NCI-H146 treated with DMSO at 0.1 percent for 48 hours (cell line): Measurements from ENCODE around the gene THOC1.

Experiments
- DNase-seq: peaks from one replicate; lab custom pipeline; 2025; ENCODE audit not compliant: unreplicated experiment; lab: John Stamatoyannopoulos, UW

Gene THOC1

DNA sequence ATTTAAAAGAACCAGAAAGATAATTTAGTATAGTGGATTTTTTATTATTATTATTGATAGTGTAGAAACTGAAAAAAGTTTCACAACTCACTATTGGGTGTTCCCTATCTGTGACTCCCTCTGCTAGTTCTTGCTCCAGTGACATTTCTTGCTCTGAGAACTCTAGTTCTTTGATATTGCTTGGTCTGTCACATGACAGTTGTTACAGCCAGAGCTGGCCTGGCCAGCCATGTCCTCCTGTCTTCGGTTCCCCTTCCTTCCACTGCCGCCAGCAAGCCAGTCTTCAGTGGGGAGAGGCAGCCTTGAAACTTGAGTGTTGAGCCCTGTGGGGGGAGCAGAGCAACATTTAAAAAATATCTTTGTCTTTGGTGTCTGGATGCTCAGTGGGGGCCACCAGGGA is 7.6 kb upstream of the THOC1 start:
- DNase-seq = no peak

DNA sequence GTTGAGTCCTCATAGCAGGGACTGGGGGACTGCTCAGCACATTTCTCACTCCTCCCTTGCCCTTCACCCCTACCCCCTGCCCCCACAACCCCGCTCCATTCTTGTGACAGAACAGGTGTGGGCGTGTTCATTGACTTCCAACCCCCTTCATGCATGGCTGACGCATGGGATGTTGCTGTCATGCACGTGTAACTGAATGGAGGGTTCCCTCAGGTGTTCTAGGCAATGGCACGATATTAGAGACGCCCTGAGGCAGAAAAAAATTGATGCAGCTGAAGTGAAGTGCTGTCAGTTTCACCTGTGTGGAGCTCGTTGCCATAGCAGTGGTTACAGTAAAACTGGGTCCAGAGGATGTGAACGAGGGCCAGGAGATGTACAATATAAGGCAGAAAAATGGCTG is 6.5 kb upstream of the THOC1 start:
- DNase-seq = peak; percentile 22

DNA sequence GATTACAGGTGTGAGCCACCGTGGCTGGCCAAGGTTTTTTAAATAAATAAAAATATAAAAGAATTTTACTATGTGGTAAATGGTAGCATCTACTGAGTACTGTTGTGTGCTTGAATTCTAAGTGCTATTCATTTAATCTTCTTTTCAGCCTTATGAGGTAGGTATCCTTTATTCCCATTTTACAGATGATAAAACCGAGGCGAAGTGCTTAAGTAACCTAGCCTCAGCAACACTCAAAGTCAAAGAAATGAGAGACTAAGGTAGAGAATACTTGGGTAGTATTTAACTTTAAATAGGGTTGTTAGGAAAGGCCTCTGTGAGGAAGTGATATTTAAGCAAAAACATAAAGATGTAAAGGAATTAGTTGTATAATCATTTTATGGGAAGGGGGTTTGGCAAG is 5.7 kb upstream of the THOC1 start:
- no peak for DNase-seq

DNA sequence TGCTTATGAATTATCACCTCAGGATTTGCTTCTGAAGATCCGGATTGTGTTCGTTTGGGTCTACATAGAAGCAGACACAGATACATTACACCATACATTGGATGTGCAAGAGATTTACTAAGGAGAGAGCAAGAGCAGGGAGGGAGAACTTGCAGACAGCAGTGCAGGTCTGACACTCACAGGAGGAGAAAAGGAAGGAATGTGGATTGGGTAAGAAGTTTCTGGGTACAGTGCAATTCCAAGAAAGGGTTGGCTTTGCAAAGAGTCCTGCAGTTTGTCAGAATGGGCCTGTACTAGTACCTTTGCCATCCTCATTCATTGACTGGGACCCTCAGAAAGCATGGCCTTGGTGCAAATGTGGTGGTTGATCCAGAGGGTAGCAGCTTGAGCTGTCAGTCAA is 4.8 kb upstream of the THOC1 start:
- no peak for DNase-seq

DNA sequence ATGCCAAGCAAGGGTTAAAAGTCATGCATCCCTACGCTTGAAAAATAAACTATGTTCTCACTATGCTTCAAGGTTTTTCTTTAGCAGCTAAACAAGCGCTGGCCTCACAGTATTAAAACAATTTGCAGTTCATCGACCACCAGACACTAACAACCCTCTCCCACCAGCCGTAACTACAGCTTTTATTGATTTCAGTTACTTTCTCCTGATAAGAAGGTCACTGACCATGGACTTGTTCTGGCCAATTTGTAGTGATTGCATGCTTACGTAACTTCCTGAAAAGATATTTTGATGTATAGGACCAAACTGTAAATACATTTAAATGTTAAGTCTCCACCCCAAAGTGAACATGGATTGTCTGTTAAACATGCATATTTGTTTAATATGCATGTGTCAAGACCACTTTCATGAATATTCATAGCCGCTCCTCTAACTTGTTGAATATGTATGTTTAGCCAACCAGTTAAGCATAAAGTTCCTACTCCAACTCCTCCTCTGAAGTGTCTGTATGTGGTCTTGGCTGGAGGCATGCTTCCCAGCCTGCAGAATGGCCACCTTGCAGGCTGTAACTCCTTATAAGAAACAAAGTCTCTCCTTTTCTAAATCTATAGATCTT is 1.7 kb upstream of the THOC1 start:
- no peak for DNase-seq

DNA sequence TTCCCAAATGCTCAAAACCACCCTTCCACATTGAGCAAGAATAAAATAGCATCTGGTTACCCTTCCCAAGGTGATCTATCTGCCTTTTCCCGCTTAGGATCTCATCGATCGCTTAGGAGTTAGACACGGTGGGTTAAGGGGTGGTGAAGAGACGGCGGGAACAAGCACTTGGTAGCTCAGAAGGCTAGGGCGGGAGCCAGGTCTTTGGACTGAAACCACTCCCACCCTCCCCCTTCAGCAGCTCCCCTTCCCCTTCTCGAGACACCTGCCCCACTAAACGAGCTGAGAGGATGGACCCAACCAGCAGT is 513 bp downstream of the THOC1 start:
- peak; percentile 82 for DNase-seq

DNA sequence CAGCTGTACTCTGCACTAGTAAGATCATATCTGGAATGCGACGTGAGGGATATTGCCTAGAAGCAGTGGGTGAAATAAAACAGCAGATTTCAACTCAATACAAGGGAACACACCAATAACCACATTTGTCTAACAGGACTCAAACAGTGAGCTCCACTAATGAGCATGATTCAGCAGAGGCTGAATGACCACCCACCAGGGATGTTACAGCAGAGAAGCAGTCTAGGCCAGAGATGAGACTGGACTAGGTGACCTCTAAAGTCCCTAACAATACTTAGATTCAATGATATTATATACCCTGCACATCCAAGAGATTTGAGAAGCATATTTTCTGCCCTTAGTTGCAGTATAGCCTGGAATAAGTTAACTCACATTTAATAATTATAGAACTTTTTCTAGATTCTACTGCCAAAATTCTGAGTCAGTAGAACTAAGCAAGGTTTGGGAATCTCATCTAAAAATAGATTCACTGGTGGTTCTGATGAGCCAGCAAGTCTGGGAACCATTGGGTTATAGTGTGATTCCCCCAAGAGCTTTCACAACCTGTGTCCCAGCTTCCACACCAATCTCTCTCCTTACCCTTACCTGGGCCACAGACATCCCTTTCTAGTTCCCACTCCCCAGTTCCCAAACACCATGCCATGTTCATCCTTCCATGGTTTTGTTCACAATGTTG is 6.3 kb downstream of the THOC1 start:
- no peak for DNase-seq

DNA sequence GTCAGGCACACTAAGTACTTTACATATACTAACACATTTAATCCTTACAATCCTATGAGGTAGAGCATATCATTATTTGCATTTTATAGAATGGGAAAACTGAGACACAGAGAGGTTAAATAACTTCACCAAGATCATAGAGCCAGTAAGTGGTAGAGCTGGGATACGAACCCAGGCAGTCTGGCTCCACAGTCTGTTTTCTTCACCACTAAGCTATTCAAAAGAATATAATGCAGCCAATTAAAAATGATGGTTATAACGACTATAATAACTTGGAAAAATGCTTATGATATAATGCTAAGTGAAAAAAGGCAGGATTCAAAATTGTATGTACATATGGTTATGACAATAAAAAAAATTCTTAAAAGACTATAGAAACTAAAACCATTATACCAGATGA is 7.3 kb downstream of the THOC1 start:
- DNase-seq = no peak

DNA sequence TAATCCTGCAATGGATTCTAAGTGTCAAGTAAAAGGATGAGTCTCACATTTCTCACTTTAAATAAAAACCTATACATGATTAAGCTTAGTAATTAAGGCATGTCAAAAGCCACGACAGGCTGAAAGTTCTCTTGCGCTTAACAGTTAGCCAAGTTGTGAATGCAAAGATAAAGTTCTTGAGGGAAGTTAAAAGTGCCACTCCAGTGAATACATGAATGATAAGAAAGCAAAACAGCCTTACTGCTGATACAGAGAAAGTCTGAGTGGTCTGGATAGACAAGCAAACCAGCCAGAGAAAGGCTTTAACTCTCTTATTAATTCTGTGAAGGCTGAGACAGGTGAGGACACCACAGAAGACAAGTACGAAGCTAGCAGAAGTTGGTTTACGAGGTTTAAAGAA is 12.7 kb downstream of the THOC1 start:
- DNase-seq = no peak

DNA sequence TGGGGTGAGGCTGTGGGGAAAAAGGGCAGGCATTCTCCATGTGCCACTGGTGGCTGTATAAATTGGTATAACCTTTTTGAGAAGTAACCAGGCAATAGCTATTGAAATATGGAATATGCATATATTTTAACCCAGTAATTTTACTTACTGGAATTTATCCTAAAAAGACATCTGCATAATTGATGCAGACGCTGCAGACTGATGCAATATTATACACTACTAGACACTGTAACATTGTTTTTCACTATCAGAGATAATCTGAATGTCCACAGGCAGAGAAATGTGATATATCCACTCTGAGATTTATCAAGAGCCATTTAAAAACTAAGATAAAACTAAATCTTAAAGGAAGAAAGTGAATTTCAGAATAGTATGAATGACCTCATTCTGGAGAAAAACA is 14.7 kb downstream of the THOC1 start:
- no peak for DNase-seq

DNA sequence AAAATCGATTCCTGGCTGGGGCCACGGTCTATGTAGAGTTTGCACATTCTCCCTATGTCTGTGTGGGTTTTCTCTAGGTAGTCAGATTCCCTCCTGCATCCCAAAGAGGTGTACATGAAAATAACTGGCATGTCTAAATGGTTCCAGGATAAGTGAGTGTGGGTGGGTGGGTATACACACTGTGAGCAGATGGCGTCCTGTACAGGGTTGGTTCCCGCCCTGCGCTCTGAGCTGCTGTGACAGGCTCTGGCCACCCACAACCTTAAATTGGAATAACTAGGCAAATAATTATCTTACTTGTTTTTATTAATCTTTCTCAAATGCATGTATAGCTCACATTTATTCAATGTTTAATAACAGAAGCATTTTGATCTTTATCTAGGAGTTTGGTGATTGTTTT is 16.3 kb downstream of the THOC1 start:
- no peak for DNase-seq

DNA sequence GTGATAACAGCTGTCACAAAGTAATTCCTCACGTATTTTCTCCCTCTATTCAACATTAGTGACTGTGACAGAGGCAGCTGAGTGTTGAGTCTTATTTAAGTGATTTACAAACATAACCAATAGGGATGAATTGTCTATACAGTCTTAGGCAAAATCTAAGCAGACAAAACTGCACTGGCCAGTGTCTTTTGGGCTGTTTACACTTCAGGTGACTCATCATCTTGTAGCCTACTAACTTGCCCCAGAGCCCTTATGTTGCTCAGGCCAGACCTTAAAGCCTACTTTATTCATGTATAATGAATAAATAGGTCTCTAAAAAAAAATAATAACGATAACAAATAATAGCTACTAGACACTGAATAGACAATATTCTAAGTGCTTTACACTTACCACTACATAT is 17.2 kb downstream of the THOC1 start:
- no peak for DNase-seq

DNA sequence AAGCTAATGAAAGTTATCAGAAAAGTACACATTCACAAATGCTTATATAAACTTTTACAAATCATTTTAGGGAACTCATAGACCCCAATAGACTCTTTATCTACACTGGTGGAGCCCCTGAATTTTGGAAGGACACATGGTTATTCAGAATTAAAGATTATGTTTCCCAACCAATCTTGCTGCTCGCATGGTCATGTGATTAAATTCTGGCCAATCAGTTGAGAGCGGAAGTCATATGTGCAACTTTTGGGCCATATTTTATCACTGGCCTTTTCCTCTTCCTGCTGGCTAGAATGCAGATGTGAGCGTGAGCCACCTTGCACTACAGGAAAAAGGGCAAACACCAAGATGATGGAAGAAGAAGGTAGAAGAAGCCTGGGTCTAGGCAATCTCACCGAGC is 19.8 kb downstream of the THOC1 start:
- DNase-seq = no peak

DNA sequence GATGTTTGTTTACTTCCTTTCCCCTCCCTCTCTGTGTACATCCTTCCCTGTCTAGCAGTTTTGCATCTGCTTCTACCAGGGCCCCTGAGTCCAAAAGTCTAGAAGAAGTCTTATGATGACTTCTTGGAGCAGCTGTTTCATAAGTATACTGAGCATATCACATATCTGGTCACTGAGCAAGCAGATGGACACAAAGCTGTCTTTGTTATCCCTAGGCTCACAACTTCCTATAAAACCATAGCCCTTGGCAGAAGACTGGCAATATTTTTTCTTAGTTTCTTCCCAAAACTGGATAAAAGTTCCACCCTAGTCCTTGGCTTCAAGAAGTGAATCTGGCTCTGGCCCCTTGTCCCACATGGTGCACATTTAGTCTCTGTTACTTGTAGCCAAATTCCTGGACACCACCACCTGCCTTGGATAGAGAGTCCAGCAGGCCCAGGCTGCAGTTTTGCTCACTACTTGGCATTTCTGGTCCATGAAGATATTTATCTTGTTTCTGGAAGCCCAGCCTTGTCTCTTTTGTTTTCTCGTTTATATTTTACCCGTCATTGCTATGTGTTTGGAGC is 22.5 kb downstream of the THOC1 start:
- no peak for DNase-seq

DNA sequence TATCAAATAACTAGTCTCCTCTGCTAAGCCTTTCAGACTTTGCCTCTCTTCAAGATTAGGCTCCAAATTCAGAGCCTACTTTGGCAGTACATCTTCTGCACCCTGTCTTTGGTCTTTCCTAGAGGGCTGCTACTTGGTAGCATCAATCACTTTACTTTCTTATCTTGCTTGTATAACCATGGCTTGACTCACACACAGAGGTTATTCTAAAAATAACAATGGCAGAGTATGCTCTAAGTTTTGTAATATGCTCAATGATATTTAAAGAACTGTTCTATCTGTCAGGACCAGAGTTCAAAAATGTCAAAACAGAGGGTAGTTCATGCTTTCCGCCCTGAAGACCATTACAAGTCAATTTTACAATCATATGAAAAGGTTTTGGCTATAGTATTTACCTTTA is 27.7 kb downstream of the THOC1 start:
- no peak for DNase-seq

DNA sequence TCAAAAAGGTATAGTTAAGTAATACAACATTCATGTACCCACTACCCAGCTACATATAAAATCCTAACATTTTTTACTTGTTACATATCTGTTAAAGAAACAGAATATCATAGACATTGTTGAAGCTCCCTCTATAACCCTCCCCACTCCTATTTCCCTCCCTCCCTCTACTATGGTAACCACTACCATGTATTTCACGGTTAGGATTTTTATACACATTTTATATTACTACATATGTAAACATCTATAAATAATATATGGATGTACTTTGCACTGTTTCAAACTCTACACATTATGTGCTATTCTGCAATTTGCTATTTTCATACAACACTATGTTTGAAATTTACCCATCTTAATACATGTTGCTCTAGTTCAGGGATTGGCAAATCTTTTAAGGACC is 36.3 kb downstream of the THOC1 start:
- DNase-seq = no peak

DNA sequence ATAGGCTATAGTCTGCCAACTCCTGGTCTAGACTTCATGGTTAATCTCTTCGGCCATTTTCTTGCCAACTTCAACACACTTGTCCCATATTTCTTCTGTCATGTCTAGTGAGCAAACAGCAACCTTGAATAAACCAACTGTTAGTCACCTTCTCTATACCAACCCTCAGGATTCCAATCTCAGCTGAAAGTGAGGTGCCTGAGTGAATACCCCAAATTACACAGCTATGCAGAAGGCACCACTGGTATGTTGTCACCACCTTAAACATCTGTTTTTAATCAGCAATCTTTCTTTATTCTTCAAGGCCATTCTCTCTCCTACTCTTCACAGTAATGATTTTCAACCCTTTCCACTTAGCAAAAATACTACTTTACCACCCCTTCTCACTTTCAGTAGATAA is 39.3 kb downstream of the THOC1 start:
- no peak for DNase-seq

DNA sequence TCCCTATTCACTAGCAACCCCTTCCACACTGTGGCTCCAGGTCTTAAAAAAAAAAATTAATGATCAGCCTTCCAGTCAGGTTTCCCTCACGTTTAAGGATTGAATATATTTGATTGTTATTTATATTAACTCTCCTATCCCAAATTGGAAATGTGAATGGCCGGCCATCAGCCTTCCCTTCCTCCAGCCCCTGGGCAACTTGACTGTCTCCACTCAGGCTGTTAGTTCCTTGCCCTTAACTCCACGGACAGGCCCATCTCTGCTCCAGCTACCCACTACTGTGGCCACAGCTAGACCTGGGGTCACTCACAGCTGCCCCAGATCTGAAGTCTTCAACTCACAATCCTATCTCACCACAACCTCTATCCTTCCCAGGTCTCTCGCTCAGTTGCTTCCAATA is 39.9 kb downstream of the THOC1 start:
- no peak for DNase-seq

DNA sequence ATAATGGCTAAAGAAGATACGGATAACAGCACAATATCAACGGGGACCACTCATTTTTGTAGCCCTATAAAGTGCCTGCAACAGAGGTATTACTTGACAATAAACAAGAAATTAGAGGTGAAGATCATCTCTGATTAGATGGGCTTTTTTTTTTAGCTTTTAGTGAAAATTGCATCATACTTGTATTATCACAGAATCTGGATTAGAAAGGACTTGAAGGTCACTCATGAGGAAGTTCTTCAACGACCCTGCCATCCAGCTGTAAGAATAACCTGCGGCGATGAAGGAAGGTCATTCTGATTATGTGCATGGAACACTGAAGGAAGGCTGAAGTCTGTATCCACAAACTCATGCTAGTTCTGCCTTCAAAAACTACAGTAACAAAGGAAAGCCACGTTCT is 40.5 kb downstream of the THOC1 start:
- no peak for DNase-seq

DNA sequence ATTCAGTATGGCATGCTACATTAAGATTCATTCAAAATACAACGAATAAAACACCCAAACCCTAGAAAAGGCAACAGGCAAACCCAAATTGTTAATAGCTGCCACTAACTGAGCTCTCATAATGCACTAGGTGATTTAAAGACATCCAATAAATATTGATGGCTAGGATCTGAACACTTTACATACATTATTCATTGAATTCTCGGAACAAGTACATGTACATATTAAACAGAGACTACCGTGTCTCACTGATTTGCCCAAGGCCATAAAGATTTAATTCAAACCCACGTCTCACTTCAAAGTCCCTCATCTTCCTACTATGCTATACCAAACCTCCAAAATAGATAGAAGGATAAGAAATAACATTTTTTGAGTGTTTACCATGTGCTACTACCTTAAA is 42.1 kb downstream of the THOC1 start:
- no peak for DNase-seq

DNA sequence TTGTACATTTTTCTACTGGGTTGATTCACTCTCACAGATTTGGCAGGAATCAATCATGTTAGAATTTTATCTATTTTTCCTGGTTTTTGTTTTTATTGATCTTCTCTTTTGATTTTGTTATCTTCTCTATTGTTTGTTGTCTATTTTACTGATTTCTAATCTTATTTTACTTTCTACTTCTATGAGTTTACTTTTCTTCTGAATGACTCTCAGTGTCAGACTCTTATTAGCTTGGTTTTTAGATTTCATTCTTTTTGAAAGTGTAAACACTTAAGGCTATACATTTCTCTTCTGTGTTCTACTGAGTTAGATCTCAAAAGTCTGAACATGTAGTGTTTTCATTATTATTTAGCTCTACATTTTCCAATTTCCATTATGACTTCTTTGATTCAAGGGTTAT is 47.1 kb downstream of the THOC1 start:
- DNase-seq = no peak

DNA sequence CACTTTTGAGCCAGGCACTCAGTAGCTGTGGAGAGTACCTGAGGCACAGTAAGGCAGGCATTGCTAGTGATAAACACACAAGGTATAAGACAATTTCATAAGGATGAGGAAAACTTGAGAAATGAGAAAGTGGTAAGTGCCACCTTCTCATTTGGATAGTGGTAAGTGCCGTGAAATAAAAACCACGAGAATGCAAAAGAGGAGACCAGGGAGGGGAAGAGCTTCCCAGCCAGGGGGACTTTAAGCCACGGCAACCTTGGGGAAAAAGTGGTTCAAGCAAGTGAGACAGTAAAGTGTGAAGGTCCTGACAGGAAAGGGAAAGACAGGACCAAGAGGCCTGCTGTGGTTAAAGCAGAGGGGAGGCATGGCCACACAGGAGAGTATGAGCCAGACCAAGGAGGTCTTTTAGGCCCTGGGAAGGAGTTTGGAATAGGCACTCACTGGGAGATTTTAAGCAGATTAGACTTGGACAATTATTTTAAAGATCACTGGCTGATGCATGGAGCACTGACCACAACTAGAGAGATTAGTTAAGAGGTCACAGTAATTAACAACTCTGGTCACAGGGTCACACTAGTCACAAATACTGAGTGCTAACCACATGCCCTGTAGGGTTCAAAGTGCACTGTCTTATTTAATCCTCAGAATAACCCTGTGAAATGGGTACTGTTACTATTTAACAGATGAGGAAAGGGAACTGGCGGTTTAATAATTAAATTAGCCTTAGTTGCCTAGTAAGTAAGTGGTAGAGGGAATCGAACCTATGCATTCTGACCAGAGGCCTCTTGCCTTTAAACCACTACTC is 50.1 kb downstream of the THOC1 start:
- no peak for DNase-seq
